ENCODE results near the gene MDGA2.
A peak's percentile ranks its signal among the peaks of the same experiment; 100 is the strongest.
"Not testable (repeated sequence)": the region's sequence is repeated elsewhere in the genome, so short reads cannot be mapped to it uniquely, and the experiment has no call there.

The MDGA2 gene

GRCh38 chr14:47302121-47302520 is 373.3 kb downstream of the MDGA2 start:
- DNase-seq: no peak

GRCh38 chr14:47300796-47301195 is 374.6 kb downstream of the MDGA2 start:
- DNase-seq: no peak

GRCh38 chr14:47297374-47297773 is 378.0 kb downstream of the MDGA2 start:
- DNase-seq: no peak

GRCh38 chr14:47284283-47284682 is 391.1 kb downstream of the MDGA2 start:
- DNase-seq: no peak

GRCh38 chr14:47281761-47282160 is 393.6 kb downstream of the MDGA2 start:
- DNase-seq: not testable (repeated sequence)

GRCh38 chr14:47278233-47278842 is 397.1 kb downstream of the MDGA2 start:
- peak; percentile 8 for DNase-seq

GRCh38 chr14:47277703-47278102 is 397.7 kb downstream of the MDGA2 start:
- DNase-seq: no peak

GRCh38 chr14:47276931-47277330 is 398.5 kb downstream of the MDGA2 start:
- DNase-seq: no peak

- DNase-seq: no peak
Measured at GRCh38 chr14:47273939-47274338, 401.5 kb downstream of the MDGA2 start.

GRCh38 chr14:47270715-47271114 is 404.7 kb downstream of the MDGA2 start:
- no peak for DNase-seq

- peak; percentile 14 for DNase-seq
Measured at GRCh38 chr14:47269756-47270492, 405.5 kb downstream of the MDGA2 start.

GRCh38 chr14:47264842-47265241 is 410.6 kb downstream of the MDGA2 start:
- no peak for DNase-seq

GRCh38 chr14:47262801-47263200 is 412.6 kb downstream of the MDGA2 start:
- DNase-seq: no peak

- DNase-seq: no peak
Measured at GRCh38 chr14:47261350-47261749, 414.1 kb downstream of the MDGA2 start.

GRCh38 chr14:47259796-47260195 is 415.6 kb downstream of the MDGA2 start:
- no peak for DNase-seq

- no peak for DNase-seq
Measured at GRCh38 chr14:47257013-47257412, 418.4 kb downstream of the MDGA2 start.

- no peak for DNase-seq
Measured at GRCh38 chr14:47252802-47253201, 422.6 kb downstream of the MDGA2 start.

- no peak for DNase-seq
Measured at GRCh38 chr14:47246367-47246766, 429.0 kb downstream of the MDGA2 start.

- not testable (repeated sequence) for DNase-seq
Measured at GRCh38 chr14:47242579-47242978, 432.8 kb downstream of the MDGA2 start.

- no peak for DNase-seq
Measured at GRCh38 chr14:47240748-47241437, 434.5 kb downstream of the MDGA2 start.

- no peak for DNase-seq
Measured at GRCh38 chr14:47235619-47236018, 439.8 kb downstream of the MDGA2 start.

- DNase-seq: no peak
Measured at GRCh38 chr14:47226877-47227520, 448.4 kb downstream of the MDGA2 start.

- DNase-seq: no peak
Measured at GRCh38 chr14:47223656-47224055, 451.7 kb downstream of the MDGA2 start.

GRCh38 chr14:47220096-47220495 is 455.3 kb downstream of the MDGA2 start:
- no peak for DNase-seq

All from NCI-H2227 treated with DMSO at 0.1 percent for 48 hours (cell line).